Ishikawa (cell line): ENCODE data around the gene LRRC15.

Source experiments
- CEBPB ChIP-seq: IDR thresholded peaks from 2 replicates; pipeline ENCODE4 v1.6.1; 2012
- CREB1 ChIP-seq: IDR thresholded peaks from 2 replicates; pipeline ENCODE4 v1.6.1; 2012; ENCODE audit warnings: low read depth
- EGR1 ChIP-seq: IDR thresholded peaks from 2 replicates; pipeline ENCODE4 v1.6.1; 2012
- EP300 ChIP-seq: IDR thresholded peaks from 2 replicates; pipeline ENCODE4 v1.6.1; 2012; ENCODE audit warnings: borderline replicate concordance
- FOXM1 ChIP-seq: IDR thresholded peaks from 2 replicates; pipeline ENCODE4 v1.6.1; 2012; ENCODE audit warnings: low read depth, borderline replicate concordance
- MAX ChIP-seq: IDR thresholded peaks from 2 replicates; pipeline ENCODE4 v1.6.1; 2012
- NFIC ChIP-seq: IDR thresholded peaks from 2 replicates; pipeline ENCODE4 v1.6.1; 2012
- RAD21 ChIP-seq: IDR thresholded peaks from 2 replicates; pipeline ENCODE4 v1.6.1; 2012; ENCODE audit warnings: low read depth
- REST ChIP-seq: IDR thresholded peaks from 2 replicates; pipeline ENCODE4 v1.6.1; 2012; ENCODE audit warnings: low read depth, mild to moderate bottlenecking
- TAF1 ChIP-seq: IDR thresholded peaks from 2 replicates; pipeline ENCODE4 v1.6.1; 2012; ENCODE audit warnings: low read depth, mild to moderate bottlenecking
- TCF12 ChIP-seq: IDR thresholded peaks from 2 replicates; pipeline ENCODE4 v1.6.1; 2012; ENCODE audit warnings: low read depth
- TEAD4 ChIP-seq: IDR thresholded peaks from 2 replicates; pipeline ENCODE4 v1.6.1; 2012
- USF1 ChIP-seq: IDR thresholded peaks from 2 replicates; pipeline ENCODE4 v1.6.1; 2012
- YY1 ChIP-seq: IDR thresholded peaks from 2 replicates; pipeline ENCODE4 v1.6.1; 2012; ENCODE audit warnings: low read depth
- ZBTB7A ChIP-seq: IDR thresholded peaks from 2 replicates; pipeline ENCODE4 v1.6.1; 2012; ENCODE audit warnings: low read depth

LRRC15 gene

GRCh38 chr3:194373899-194374298, 4.4 kb upstream of the LRRC15 start:
- TF ChIP-seq YY1 (no peak), NFIC (no peak), USF1 (no peak), MAX (no peak), REST (no peak), CREB1 (no peak), ZBTB7A (no peak), TEAD4 (no peak)

GRCh38 chr3:194373028-194373427, 3.5 kb upstream of the LRRC15 start:
- TF ChIP-seq RAD21, result no peak
- TF ChIP-seq YY1, result no peak
- TF ChIP-seq ZBTB7A, result no peak
- TF ChIP-seq TAF1, result no peak
- TF ChIP-seq FOXM1, result no peak
- no peak for TF ChIP-seq EP300
- TF ChIP-seq USF1, result no peak
- TF ChIP-seq TCF12, result no peak
- TF ChIP-seq CEBPB, result no peak
- no peak for TF ChIP-seq CREB1
- TF ChIP-seq REST, result no peak
- TF ChIP-seq NFIC, result no peak
- no peak for TF ChIP-seq MAX
- no peak for TF ChIP-seq EGR1
- TF ChIP-seq TEAD4, result no peak

- TF ChIP-seq ZBTB7A, result no peak
- TF ChIP-seq FOXM1, result no peak
- no peak for TF ChIP-seq CEBPB
- TF ChIP-seq USF1, result no peak
- TF ChIP-seq RAD21, result no peak
- no peak for TF ChIP-seq TAF1
- no peak for TF ChIP-seq EGR1
- TF ChIP-seq NFIC, result no peak
- TF ChIP-seq MAX, result no peak
- no peak for TF ChIP-seq EP300
- no peak for TF ChIP-seq REST
Observed at GRCh38 chr3:194370753-194371152, 1.2 kb upstream of the LRRC15 start.

GRCh38 chr3:194368918-194369317, 625 bp downstream of the LRRC15 start:
- TF ChIP-seq EGR1 (no peak), EP300 (no peak), YY1 (no peak), NFIC (no peak), REST (no peak)
